ENCODE measurements around the gene SLC25A6. TPM values are rescaled to one million over a fixed set of nuclear protein-coding genes. Genes with fewer than 3 reads are reported as not detected.

SLC25A6 gene
- total RNA-seq, 1 donor from 2014 or later = 442 TPM

- H3K27ac ChIP-seq = no peak overlapping the region
- no peak for TF ChIP-seq POLR2AphosphoS5 (IDR thresholded peaks at IDR 0.05; ENCODE audit: insufficient read depth in 1 of 2, low read depth in 1 of 2)
- no peak for DNase-seq (ENCODE audit: extremely low spot score in 2 of 2)
- peaks cover 0 to 59% of the 10 kb centered on the region in 2 donors for H3K36me3 ChIP-seq
- no peaks in the 10 kb centered on the region for H3K9me3 ChIP-seq
- no peaks in the 10 kb centered on the region for H3K4me1 ChIP-seq
- intact Hi-C loops (cut with DNase I) = no loop called here
- H3K4me3 ChIP-seq = no peak overlapping the region
- H3K27me3 ChIP-seq = no peaks in the 10 kb centered on the region
These were observed 11.3 kb upstream of the SLC25A6 start for GRCh38 chrX:1403228-1403627.

DNA sequence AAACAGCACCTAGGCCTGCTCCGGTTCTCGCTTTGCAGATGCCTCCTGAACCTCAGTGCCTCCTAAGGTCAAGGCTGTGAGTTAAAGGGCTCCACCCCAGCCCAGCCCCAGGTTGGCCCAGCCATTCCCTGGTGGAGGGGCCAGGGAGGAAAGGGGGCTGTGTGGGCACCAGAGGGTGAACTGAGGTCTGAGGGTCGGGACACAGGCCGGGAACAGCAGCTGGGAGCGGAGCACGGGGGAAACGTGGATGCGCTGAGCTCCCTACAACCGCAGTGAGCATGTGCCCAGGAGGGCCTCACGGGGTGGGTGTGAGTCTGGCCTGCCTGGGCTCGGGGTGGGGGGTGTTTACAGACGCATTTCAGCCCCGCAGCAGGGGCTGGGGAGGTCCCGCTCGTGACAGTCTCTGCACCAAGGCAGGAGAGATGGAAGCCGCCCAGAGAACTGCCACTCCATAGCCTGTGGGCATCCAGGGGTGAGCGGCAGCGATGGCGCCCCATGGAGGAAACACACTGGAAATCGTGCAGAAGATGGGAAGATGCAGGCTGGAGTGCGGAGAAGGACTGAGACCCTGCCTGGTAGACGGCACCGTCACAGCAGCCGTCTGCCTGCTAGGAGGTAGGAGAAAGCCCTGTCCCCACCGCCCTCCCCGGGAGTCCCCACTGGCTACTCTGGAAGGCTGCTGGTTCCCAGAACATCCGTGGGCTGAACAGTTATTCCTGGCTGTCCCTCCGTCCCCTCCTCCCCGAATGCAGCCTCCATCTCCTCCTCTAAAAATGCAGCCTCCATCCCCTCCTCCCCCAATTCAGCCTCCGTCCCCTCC is 9.9 kb upstream of the SLC25A6 start:
- Histone ChIP-seq H3K4me3 (no peak overlapping the region), H3K9me3 (no peaks in the 10 kb centered on the region), H3K4me1 (no peaks in the 10 kb centered on the region), H3K36me3 (peaks cover 0 to 48% of the 10 kb centered on the region in 2 donors), H3K27ac (no peak overlapping the region), H3K27me3 (no peaks in the 10 kb centered on the region)
- no peak for DNase-seq (ENCODE audit: extremely low spot score in 2 of 2)
- intact Hi-C loops (cut with DNase I) = no loop called here
- no peak for TF ChIP-seq POLR2AphosphoS5 (IDR thresholded peaks at IDR 0.05; ENCODE audit: insufficient read depth in 1 of 2, low read depth in 1 of 2)
- TF ChIP-seq POLR2A (IDR thresholded peaks at IDR 0.05) = no peak
- TF ChIP-seq, protein P1, sequence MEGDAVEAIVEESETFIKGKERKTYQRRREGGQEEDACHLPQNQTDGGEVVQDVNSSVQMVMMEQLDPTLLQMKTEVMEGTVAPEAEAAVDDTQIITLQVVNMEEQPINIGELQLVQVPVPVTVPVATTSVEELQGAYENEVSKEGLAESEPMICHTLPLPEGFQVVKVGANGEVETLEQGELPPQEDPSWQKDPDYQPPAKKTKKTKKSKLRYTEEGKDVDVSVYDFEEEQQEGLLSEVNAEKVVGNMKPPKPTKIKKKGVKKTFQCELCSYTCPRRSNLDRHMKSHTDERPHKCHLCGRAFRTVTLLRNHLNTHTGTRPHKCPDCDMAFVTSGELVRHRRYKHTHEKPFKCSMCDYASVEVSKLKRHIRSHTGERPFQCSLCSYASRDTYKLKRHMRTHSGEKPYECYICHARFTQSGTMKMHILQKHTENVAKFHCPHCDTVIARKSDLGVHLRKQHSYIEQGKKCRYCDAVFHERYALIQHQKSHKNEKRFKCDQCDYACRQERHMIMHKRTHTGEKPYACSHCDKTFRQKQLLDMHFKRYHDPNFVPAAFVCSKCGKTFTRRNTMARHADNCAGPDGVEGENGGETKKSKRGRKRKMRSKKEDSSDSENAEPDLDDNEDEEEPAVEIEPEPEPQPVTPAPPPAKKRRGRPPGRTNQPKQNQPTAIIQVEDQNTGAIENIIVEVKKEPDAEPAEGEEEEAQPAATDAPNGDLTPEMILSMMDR (IDR thresholded peaks at IDR 0.05) = no peak

DNA sequence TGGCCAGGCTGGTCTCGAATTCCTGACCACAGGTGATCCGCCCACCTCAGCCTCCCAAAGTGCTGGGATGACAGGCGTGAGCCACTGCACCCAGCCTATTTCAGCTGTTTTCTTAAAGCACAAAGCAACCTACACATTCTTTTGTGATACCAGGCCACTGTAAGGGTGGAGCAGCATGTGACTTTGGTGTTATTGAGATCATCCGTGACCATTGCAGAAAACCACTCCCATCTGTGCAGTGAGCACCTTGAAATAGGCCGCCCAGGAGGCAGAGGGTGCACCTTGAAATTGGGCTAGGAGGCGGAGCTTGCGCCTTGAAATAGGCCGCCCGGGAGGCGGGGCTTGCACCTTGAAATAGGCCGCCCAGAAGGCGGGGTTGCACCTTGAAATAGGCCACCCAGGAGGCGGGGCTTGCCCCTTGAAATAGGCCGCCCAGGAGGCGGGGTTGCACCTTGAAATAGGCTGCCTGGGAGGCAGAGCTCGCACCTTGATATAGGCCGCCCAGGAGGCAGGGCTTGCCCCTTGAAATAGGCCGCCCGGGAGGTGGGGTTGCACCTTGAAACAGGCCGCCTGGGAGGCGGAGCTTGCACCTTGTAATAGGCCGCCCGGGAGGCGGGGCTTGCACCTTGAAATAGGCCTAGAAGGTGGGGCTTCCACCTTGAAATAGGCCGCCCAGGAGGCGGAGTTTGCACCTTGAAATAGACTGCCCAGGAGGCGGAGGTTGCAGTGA is 9.0 kb upstream of the SLC25A6 start:
- Histone ChIP-seq H3K4me3 (no peak overlapping the region), H3K9me3 (no peaks in the 10 kb centered on the region), H3K27me3 (no peaks in the 10 kb centered on the region), H3K36me3 (peaks cover 0 to 40% of the 10 kb centered on the region in 2 donors), H3K27ac (no peak overlapping the region), H3K4me1 (no peaks in the 10 kb centered on the region)
- no peak for TF ChIP-seq POLR2A (IDR thresholded peaks at IDR 0.05)
- intact Hi-C loops (cut with DNase I) = no loop called here
- no peak for DNase-seq (ENCODE audit: extremely low spot score in 2 of 2)

- intact Hi-C loops (cut with DNase I) = no loop called here
- Histone ChIP-seq H3K36me3 (peaks cover 0 to 31% of the 10 kb centered on the region in 2 donors), H3K4me1 (peaks cover 3% of the 10 kb centered on the region), H3K27ac (no peak overlapping the region), H3K4me3 (no peak overlapping the region), H3K9me3 (no peaks in the 10 kb centered on the region), H3K27me3 (no peaks in the 10 kb centered on the region)
- DNase-seq (ENCODE audit: extremely low spot score in 2 of 2) = no peak
- TF ChIP-seq POLR2AphosphoS5 (IDR thresholded peaks at IDR 0.05; ENCODE audit: insufficient read depth in 1 of 2, low read depth in 1 of 2) = no peak
- TF ChIP-seq, protein P1 (IDR thresholded peaks at IDR 0.05) = no peak
These were observed 8.1 kb upstream of the SLC25A6 start for GRCh38 chrX:1400049-1400448.

GRCh38 chrX:1398431-1399340 is 6.8 kb upstream of the SLC25A6 start:
- intact Hi-C loops (cut with DNase I) = no loop called here
- no peak for DNase-seq (ENCODE audit: extremely low spot score in 2 of 2)
- Histone ChIP-seq H3K9me3 (no peaks in the 10 kb centered on the region), H3K4me3 (no peak overlapping the region), H3K27ac (no peak overlapping the region), H3K4me1 (peaks cover 8% of the 10 kb centered on the region), H3K36me3 (peaks cover 0 to 20% of the 10 kb centered on the region in 2 donors), H3K27me3 (no peaks in the 10 kb centered on the region)
- TF ChIP-seq, protein P1 (IDR thresholded peaks at IDR 0.05) = no peak
- TF ChIP-seq POLR2AphosphoS5 (IDR thresholded peaks at IDR 0.05; ENCODE audit: insufficient read depth in 1 of 2, low read depth in 1 of 2) (no peak), POLR2A (IDR thresholded peaks at IDR 0.05) (no peak)
